ENCODE results near the gene RDM1.

RDM1 gene

GRCh38 chr17:35906191-35906925 lies 24.2 kb downstream of the RDM1 start:
- TF ChIP-seq TEAD4 (IDR thresholded peaks at IDR 0.05) (no peak), USF1 (IDR thresholded peaks at IDR 0.05) (no peak), TAF1 (IDR thresholded peaks at IDR 0.05; ENCODE audit: low read depth) (no peak), CREB1 (IDR thresholded peaks at IDR 0.05; ENCODE audit: low read depth) (no peak), RAD21 (IDR thresholded peaks at IDR 0.05; ENCODE audit: low read depth) (no peak), NFIC (IDR thresholded peaks at IDR 0.05) (no peak), TCF12 (IDR thresholded peaks at IDR 0.05; ENCODE audit: low read depth) (no peak), EGR1 (IDR thresholded peaks at IDR 0.05) (no peak)

DNA sequence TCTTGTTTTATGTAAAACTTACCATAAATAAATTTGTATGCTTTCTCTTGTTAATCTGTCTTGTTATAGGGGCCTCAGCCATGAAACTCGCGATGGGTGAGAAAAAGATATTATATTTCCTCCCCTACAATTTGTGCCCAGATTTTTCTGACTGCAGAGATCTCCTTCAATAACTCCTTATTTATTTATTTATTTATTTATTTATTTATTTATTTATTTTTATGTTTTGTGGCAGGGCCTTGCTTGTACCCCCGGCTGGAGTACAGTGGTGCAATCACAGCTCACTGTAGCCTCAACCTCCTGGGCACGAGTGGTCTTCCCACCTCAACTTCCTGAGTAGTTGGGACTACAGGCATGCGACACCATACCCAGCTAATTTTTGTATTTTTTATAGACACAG lies 27.1 kb downstream of the RDM1 start:
- no peak for TF ChIP-seq YY1 (IDR thresholded peaks at IDR 0.05; ENCODE audit: low read depth)

GRCh38 chr17:35901631-35902175 lies 28.9 kb downstream of the RDM1 start:
- no peak for TF ChIP-seq TAF1 (IDR thresholded peaks at IDR 0.05; ENCODE audit: low read depth)
- TF ChIP-seq REST (IDR thresholded peaks at IDR 0.05; ENCODE audit: low read depth), result no peak

DNA sequence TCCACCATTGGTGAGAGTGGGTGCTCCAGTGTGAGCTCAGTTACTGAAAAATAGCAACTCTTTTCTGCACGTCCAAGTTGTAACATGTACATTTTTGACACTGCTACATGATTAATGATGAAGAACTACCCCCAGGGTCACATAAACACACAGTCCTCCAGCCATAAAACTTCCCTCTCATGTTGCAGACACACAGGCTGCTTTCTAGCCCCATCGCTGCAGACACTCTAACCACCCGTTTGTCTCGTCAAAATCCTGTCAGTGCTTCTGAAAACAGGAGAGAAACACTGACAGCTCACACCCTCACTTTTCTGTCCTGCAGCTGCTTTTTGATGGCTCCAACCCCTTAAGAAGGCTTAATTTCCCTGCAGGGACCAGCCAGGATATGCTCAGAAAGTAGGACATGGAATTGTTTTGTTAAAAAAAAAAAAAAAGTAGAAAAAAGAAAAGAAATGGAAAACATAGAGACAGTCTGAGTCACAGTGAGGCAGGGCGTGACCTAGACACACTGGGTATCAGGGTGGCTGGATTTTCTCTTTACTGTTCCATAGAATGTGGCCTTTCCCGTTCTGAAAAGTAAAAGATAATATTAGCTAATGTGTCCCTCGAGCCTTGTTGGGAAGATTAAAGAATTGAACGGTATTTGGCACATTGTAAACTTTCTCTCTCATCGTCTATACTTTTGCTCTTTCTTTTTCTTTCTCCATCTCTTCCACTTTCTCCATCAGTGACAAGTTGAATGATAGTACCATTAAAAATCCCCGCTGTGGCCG lies 29.7 kb downstream of the RDM1 start:
- TF ChIP-seq, protein P1, sequence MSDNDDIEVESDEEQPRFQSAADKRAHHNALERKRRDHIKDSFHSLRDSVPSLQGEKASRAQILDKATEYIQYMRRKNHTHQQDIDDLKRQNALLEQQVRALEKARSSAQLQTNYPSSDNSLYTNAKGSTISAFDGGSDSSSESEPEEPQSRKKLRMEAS (IDR thresholded peaks at IDR 0.05), result no peak
- TF ChIP-seq TEAD4 (IDR thresholded peaks at IDR 0.05) (no peak), NFIC (IDR thresholded peaks at IDR 0.05) (no peak), REST (IDR thresholded peaks at IDR 0.05; ENCODE audit: low read depth) (no peak), ZBTB7A (IDR thresholded peaks at IDR 0.05; ENCODE audit: low read depth) (no peak), YY1 (IDR thresholded peaks at IDR 0.05; ENCODE audit: low read depth) (no peak), CREB1 (IDR thresholded peaks at IDR 0.05; ENCODE audit: low read depth) (no peak), CEBPB (IDR thresholded peaks at IDR 0.05) (no peak), FOXM1 (IDR thresholded peaks at IDR 0.05; ENCODE audit: borderline replicate concordance, low read depth) (no peak), TCF12 (IDR thresholded peaks at IDR 0.05; ENCODE audit: low read depth) (no peak), TAF1 (IDR thresholded peaks at IDR 0.05; ENCODE audit: low read depth) (no peak)

DNA sequence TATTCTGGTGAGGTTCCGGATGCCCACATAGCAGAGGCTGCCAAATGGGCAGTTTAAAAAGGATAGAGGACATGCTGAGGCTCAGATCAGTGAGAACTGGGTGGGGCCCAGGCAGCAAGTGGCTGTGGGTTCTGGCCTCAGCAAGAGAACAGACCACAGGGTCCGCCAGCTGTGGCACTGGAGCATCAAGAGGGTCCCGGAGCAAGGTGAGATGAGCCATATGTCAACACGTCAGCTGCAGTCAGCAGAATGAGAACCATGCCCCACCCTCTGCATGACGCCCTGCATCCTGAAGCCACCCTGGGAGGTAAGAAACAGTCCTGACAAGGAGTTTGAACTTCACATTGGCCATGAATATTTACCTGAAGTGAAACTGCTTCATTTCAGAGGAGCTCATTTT lies 30.3 kb downstream of the RDM1 start:
- no peak for TF ChIP-seq RAD21 (IDR thresholded peaks at IDR 0.05; ENCODE audit: low read depth)
- no peak for TF ChIP-seq EGR1 (IDR thresholded peaks at IDR 0.05)
- no peak for TF ChIP-seq YY1 (IDR thresholded peaks at IDR 0.05; ENCODE audit: low read depth)
- no peak for TF ChIP-seq TEAD4 (IDR thresholded peaks at IDR 0.05)
- no peak for TF ChIP-seq CREB1 (IDR thresholded peaks at IDR 0.05; ENCODE audit: low read depth)
- TF ChIP-seq TCF12 (IDR thresholded peaks at IDR 0.05; ENCODE audit: low read depth), result no peak
- TF ChIP-seq ZBTB7A (IDR thresholded peaks at IDR 0.05; ENCODE audit: low read depth), result no peak
- TF ChIP-seq EP300 (IDR thresholded peaks at IDR 0.05; ENCODE audit: borderline replicate concordance), result no peak
- TF ChIP-seq NFIC (IDR thresholded peaks at IDR 0.05), result no peak
- no peak for TF ChIP-seq FOXM1 (IDR thresholded peaks at IDR 0.05; ENCODE audit: borderline replicate concordance, low read depth)
- TF ChIP-seq CEBPB (IDR thresholded peaks at IDR 0.05), result no peak
- TF ChIP-seq REST (IDR thresholded peaks at IDR 0.05; ENCODE audit: low read depth), result no peak
- TF ChIP-seq TAF1 (IDR thresholded peaks at IDR 0.05; ENCODE audit: low read depth), result no peak
- TF ChIP-seq USF1 (IDR thresholded peaks at IDR 0.05), result no peak
- TF ChIP-seq, protein P1 (IDR thresholded peaks at IDR 0.05), result no peak

Data from Ishikawa (cell line).